PC-9 (cell line): ENCODE measurements around the gene TAL1. TPM values are rescaled to one million over a fixed set of nuclear protein-coding genes. Genes with fewer than 3 reads are reported as not detected.

Experiments used
- BruUV-seq: library from RNA; stranded (reverse); fragments of 400-500 nt; replicated peaks from 2 replicates; lab custom pipeline; 2021; lab: Mats Ljungman, UMichigan
- CTCF ChIA-PET: fragments of 300-600 bp; sonication (Branson Sonifier 250); formaldehyde crosslinking; loops from one replicate; lab custom pipeline; 2022; ENCODE audit warnings: antibody characterized with exemption; lab: Charles Lee
- POLR2A ChIA-PET: fragments of 300-600 bp; sonication (Branson Sonifier 250); formaldehyde crosslinking; loops from one replicate; lab custom pipeline; 2022; ENCODE audit warnings: antibody characterized with exemption; ENCODE audit not compliant: unreplicated experiment; lab: Charles Lee
- DNase-seq, 2 experiments: peaks; one replicate each; pipeline versions ENCODE4 v3.0.0 to v3.0.0-alpha.2; 2015 to 2022; ENCODE audit warnings: mixed read lengths in 1 of 2
- H2AFZ ChIP-seq: fragments of 200-600 bp; sonication (generic); 2 replicates; pipeline ENCODE4 v1.8.1; 2017; ENCODE audit warnings: antibody characterized with exemption
- H3F3A ChIP-seq: fragments of 200-600 bp; sonication (generic); 2 replicates; pipeline ENCODE4 v1.8.1; 2017; ENCODE audit warnings: antibody characterized with exemption, mild to moderate bottlenecking, low read depth; ENCODE audit not compliant: insufficient read depth
- H3K27ac ChIP-seq: fragments of 200-600 bp; sonication (generic); 2 replicates; pipeline ENCODE4 v1.6.1; 2016; ENCODE audit warnings: mixed run types
- H3K27me3 ChIP-seq: fragments of 200-600 bp; sonication (generic); 2 replicates; pipeline ENCODE4 v1.6.1; 2016; ENCODE audit warnings: low read depth, mixed run types; ENCODE audit not compliant: insufficient read depth
- H3K36me3 ChIP-seq: fragments of 200-600 bp; sonication (generic); 2 replicates; pipeline ENCODE4 v1.6.1; 2016; ENCODE audit warnings: low read depth, mixed run types
- H3K4me1 ChIP-seq: fragments of 200-600 bp; sonication (generic); replicated peaks from 2 replicates; pipeline ENCODE4 v1.6.1; 2016; ENCODE audit warnings: mixed run types; ENCODE audit not compliant: insufficient read depth
- H3K4me2 ChIP-seq: fragments of 200-600 bp; sonication (generic); 2 replicates; pipeline ENCODE4 v1.6.1; 2017; ENCODE audit warnings: mixed run types
- H3K4me3 ChIP-seq: fragments of 200-600 bp; sonication (generic); 2 replicates; pipeline ENCODE4 v1.6.1; 2016; ENCODE audit warnings: mixed run types
- H3K79me2 ChIP-seq: fragments of 200-600 bp; sonication (generic); 2 replicates; pipeline ENCODE4 v1.6.1; 2017; ENCODE audit warnings: low read depth, mixed run types
- H3K9me2 ChIP-seq: fragments of 200-600 bp; sonication (generic); 2 replicates; pipeline ENCODE4 v1.8.1; 2017; ENCODE audit warnings: mild to moderate bottlenecking; ENCODE audit not compliant: insufficient read depth
- H3K9me3 ChIP-seq: fragments of 200-600 bp; sonication (generic); 2 replicates; pipeline ENCODE4 v1.8.1; 2016; ENCODE audit warnings: low read depth; ENCODE audit not compliant: insufficient read depth
- H4K20me1 ChIP-seq: fragments of 200-600 bp; sonication (generic); 2 replicates; pipeline ENCODE4 v1.8.1; 2017; ENCODE audit not compliant: insufficient read depth
- EZH2 ChIP-seq: fragments of 200-600 bp; sonication (generic); IDR thresholded peaks from 2 replicates; pipeline ENCODE4 v1.8.0; 2017; ENCODE audit warnings: antibody characterized with exemption, low read depth
- intact Hi-C: fragments of 100-400 bp; cut with micrococcal nuclease; formaldehyde crosslinking; loops from one replicate; pipeline ENCODE4 v1.10.0; 2022; ENCODE audit not compliant: unreplicated experiment
- total RNA-seq: library from RNA; stranded (reverse); gene quantifications from 2 replicates; pipeline ENCODE4 v1.2.3, GENCODE V29; 2021
- TF ChIP-seq, protein P1 (sequence below): fragments of 200-600 bp; sonication (generic); conservative IDR thresholded peaks from 2 replicates; pipeline ENCODE4 v1.6.1; 2017; ENCODE audit warnings: mixed run types, antibody characterized with exemption, mild to moderate bottlenecking, moderate library complexity

Gene TAL1
- total RNA-seq, 1 experiment from 2014 or later: not detected

DNA sequence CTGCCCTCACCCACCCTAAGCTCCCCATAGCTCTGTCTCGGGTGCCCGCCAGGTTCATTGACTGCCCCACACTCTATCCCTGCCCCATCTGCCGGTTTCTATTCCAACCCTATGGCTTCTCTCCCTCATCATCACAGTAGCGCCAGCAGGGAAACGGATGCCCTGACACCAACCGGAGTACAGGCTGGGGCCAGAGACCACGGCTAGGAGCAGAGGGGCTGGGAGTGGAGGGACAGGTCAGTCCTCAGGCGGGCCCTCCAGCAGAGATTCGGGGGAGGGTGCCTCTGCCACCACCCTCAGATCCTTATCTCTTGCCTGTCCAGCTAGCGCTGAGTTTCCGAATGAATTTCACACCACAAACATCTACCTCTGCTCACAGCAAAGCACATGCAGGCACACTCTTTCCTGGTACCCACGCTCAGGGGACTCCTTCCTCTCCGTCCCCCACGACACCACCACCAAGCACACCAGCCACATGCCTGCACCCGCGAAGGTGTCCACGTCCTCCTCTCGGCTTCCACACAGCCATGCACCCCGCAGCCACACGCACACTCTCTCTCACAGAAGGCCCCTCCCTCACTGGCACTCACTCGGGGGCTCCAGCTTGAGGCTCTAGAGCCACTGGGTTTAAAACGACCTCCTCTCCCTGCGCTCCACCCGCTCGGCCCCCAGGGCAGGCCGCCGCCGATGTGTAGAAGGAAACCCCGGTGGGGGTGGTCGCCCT is 7.2 kb downstream of the TAL1 start:
- no TSS peak for BruUV-seq
- no peak overlapping the region for H3K4me3 ChIP-seq

DNA sequence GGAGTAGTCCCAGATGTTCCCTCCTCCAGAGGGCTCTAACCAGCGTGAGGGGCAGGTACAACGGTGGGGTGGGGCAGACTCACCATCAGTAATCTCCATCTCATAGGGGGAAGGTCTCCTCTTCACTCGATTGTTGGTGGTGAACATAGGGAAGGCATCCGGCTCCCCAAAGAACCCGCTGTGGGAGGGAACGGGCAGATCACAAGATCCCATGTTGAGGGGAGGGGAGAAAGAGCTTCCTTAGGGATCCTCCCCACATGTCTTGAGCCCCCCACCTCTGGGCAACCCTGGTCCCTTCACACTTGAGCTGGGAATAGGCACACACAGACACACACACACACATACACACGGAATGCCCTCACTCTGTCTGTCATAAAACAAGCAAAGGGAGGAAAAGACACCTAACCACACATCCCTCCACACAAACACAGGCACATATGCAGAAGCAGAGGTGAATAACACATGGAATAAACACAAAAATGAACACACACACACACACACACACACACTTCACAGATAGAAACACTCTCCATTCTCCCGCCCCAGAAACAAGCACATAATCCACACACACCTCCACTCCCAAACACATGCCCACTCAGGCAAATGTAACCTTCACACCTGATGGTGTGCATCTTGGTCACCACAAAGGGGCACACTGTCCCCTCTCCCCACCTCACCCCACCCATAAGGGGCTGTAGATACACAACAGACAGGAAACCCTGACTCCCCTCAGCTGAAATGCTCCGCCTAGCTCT is 7.9 kb downstream of the TAL1 start:
- H2AFZ ChIP-seq: no peak overlapping the region
- H3K9me3 ChIP-seq: no peaks in the 10 kb centered on the region
- H3K36me3 ChIP-seq: no peaks in the 10 kb centered on the region
- no peaks in the 10 kb centered on the region for H3K4me1 ChIP-seq
- H3K9me2 ChIP-seq: no peaks in the 10 kb centered on the region
- no peak for DNase-seq
- H3K79me2 ChIP-seq: no peaks in the 10 kb centered on the region
- POLR2A ChIA-PET: no interaction called here
- no TSS peak for BruUV-seq
- no peak overlapping the region for H3K27ac ChIP-seq
- intact Hi-C loops: no loop called here
- H3K27me3 ChIP-seq: peaks cover 47% of the 10 kb centered on the region
- no peak overlapping the region for H3K4me3 ChIP-seq
- CTCF ChIA-PET: no interaction called here
- TF ChIP-seq EZH2: no peak
- TF ChIP-seq, protein P1, sequence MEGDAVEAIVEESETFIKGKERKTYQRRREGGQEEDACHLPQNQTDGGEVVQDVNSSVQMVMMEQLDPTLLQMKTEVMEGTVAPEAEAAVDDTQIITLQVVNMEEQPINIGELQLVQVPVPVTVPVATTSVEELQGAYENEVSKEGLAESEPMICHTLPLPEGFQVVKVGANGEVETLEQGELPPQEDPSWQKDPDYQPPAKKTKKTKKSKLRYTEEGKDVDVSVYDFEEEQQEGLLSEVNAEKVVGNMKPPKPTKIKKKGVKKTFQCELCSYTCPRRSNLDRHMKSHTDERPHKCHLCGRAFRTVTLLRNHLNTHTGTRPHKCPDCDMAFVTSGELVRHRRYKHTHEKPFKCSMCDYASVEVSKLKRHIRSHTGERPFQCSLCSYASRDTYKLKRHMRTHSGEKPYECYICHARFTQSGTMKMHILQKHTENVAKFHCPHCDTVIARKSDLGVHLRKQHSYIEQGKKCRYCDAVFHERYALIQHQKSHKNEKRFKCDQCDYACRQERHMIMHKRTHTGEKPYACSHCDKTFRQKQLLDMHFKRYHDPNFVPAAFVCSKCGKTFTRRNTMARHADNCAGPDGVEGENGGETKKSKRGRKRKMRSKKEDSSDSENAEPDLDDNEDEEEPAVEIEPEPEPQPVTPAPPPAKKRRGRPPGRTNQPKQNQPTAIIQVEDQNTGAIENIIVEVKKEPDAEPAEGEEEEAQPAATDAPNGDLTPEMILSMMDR: no peak
- H3F3A ChIP-seq: no peaks in the 10 kb centered on the region
- no peaks in the 10 kb centered on the region for H4K20me1 ChIP-seq
- H3K4me2 ChIP-seq: no peak overlapping the region

More for the DNA sequence above, 7.2 kb downstream of the TAL1 start:
- H3F3A ChIP-seq: no peaks in the 10 kb centered on the region
- no peak for DNase-seq
- H3K9me3 ChIP-seq: no peaks in the 10 kb centered on the region
- POLR2A ChIA-PET: no interaction called here
- intact Hi-C loops: no loop called here
- TF ChIP-seq, protein P1: no peak
- TF ChIP-seq EZH2: no peak
- no peaks in the 10 kb centered on the region for H3K4me1 ChIP-seq
- H3K79me2 ChIP-seq: no peaks in the 10 kb centered on the region
- peaks cover 55% of the 10 kb centered on the region for H3K27me3 ChIP-seq
- no peak overlapping the region for H3K4me2 ChIP-seq
- H2AFZ ChIP-seq: no peak overlapping the region
- H3K27ac ChIP-seq: no peak overlapping the region
- CTCF ChIA-PET: no interaction called here
- H3K9me2 ChIP-seq: no peaks in the 10 kb centered on the region
- H3K36me3 ChIP-seq: no peaks in the 10 kb centered on the region
- H4K20me1 ChIP-seq: no peaks in the 10 kb centered on the region

DNA sequence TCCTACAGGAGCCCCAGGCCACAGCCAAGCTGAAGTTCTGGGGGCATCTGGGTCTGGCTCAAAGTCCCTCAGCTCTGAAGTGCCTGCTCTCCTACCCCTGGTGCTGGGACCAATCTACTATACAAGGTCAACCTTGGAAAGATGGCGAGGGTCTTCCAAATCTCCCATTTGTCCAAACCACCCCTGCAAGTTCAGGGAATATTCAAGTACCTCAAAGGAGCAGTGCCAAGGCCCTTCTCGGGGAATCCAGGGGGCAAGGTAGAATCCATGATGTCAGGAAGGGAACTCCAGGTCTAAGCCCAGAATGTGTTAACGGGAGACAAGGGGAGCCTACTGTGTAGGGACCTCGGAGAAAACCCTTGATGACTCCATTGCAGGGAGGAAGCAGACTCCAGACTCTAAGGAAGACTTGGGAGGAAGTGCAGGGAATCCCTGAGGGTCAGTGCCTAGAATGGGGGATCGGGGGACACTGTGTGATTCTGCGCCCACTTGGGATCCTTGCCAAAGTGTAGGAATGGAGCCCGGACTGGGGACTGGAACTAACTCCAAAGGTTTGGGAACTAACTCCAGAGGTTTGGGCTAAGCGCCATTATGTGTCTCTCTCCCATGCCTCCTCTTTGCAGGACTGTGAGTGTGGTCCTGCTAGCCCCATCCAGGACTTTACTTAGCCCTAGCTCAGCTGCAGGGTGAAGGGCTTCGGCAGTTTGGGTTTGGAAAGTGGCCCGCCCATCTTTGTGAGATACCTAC is 8.7 kb downstream of the TAL1 start:
- ChIA-PET POLR2A (no interaction called here), CTCF (no interaction called here)
- intact Hi-C loops: no loop called here

More for the DNA sequence above, 8.7 kb downstream of the TAL1 start:
- no peak overlapping the region for H3K4me2 ChIP-seq
- H3K36me3 ChIP-seq: no peaks in the 10 kb centered on the region
- H3F3A ChIP-seq: no peaks in the 10 kb centered on the region
- H3K9me3 ChIP-seq: no peaks in the 10 kb centered on the region
- H4K20me1 ChIP-seq: no peaks in the 10 kb centered on the region
- H2AFZ ChIP-seq: no peak overlapping the region
- H3K4me3 ChIP-seq: no peak overlapping the region
- no peak for TF ChIP-seq EZH2
- TF ChIP-seq, protein P1: no peak
- H3K27ac ChIP-seq: no peak overlapping the region
- H3K9me2 ChIP-seq: no peaks in the 10 kb centered on the region
- no TSS peak for BruUV-seq
- peaks cover 43% of the 10 kb centered on the region for H3K27me3 ChIP-seq
- DNase-seq: no peak
- no peaks in the 10 kb centered on the region for H3K4me1 ChIP-seq
- H3K79me2 ChIP-seq: no peaks in the 10 kb centered on the region
